Kidney (tissue), 14 donors: ENCODE results near the gene LIPA. TPM values are rescaled to one million over a fixed set of nuclear protein-coding genes. Genes with fewer than 3 reads are reported as not detected.

Experiments used
- DNase-seq, 5 donors: peaks; one replicate each; pipeline ENCODE4 v3.0.0-alpha.2; 2013 to 2020
- FAIRE-seq: peaks from 2 replicates; lab custom pipeline; 2012; peaks lifted over from hg19 to GRCh38; lab: Jason Lieb, UNC
- H3K27ac ChIP-seq, 2 donors: one replicate each; pipeline ENCODE4 v1.7.0; 2013; ENCODE audit warnings: low read depth in 2 of 2, low read length in 2 of 2, inconsistent platforms in 1 of 2
- H3K27me3 ChIP-seq: one replicate; pipeline ENCODE4 v1.7.1; 2013; ENCODE audit warnings: low read length, inconsistent platforms; ENCODE audit not compliant: control insufficient read depth, insufficient read depth
- H3K36me3 ChIP-seq, 3 donors: one replicate each; pipeline versions ENCODE4 v1.7.0 to v1.7.1; 2013; ENCODE audit warnings: low read length in 3 of 3, control low read depth in 1 of 3, inconsistent platforms in 1 of 3; ENCODE audit not compliant: insufficient read depth in 3 of 3, control insufficient read depth in 2 of 3
- H3K4me1 ChIP-seq, 3 donors: one replicate each; pipeline versions ENCODE4 v1.7.0 to v1.7.1; 2013; ENCODE audit warnings: low read length in 3 of 3, inconsistent platforms in 1 of 3, low read depth in 1 of 3; ENCODE audit not compliant: control insufficient read depth in 2 of 3, insufficient read depth in 2 of 3
- H3K4me3 ChIP-seq, 3 donors: one replicate each; pipeline versions ENCODE4 v1.7.0 to v1.8.1; 2013; ENCODE audit warnings: low read length in 3 of 3, control low read depth in 1 of 3, inconsistent platforms in 1 of 3
- H3K9ac ChIP-seq, 3 donors: one replicate each; pipeline versions ENCODE4 v1.7.0 to v1.7.1; 2013; ENCODE audit warnings: low read length in 3 of 3, control low read depth in 1 of 3, inconsistent platforms in 1 of 3
- H3K9me3 ChIP-seq, 3 donors: one replicate each; pipeline versions ENCODE4 v1.7.0 to v1.7.1; 2013; ENCODE audit warnings: low read length in 3 of 3, control low read depth in 1 of 3, inconsistent platforms in 1 of 3; ENCODE audit not compliant: control insufficient read depth in 2 of 3, insufficient read depth in 1 of 3
- CTCF ChIP-seq: IDR thresholded peaks from 3 replicates; pipeline ENCODE4 v1.5.1; 2012; ENCODE audit warnings: mild to moderate bottlenecking, moderate library complexity, borderline replicate concordance; ENCODE audit not compliant: insufficient read depth; ENCODE audit errors: extremely low read depth
- intact Hi-C: fragments of 100-400 bp; cut with DNase I; formaldehyde crosslinking; loops from one replicate; pipeline ENCODE4 v1.11.1; 2022
- polyA plus RNA-seq: library from polyadenylated mRNA; stranded (reverse); fragments of 350-450 nt; fragmentation: Illumina TruSeq; extraction: RNeasy Lipid Tissue Mini Kit (QIAGEN cat#74804); gene quantifications from one replicate; pipeline ENCODE4 v1.2.3, GENCODE V29; 2014; ENCODE audit warnings: low read depth, low replicate concordance; ENCODE audit not compliant: insufficient read depth
- total RNA-seq: library from RNA; stranded (reverse); fragmentation: NEBNext Ultra II Directional; extraction: Animal tissue kit (Norgen Biotek cat#: 25700); gene quantifications from one replicate; pipeline ENCODE4 v1.2.1, GENCODE V29; 2021
- donor health status: control.
- donor health status: control.
- donor health status: control.
- donor health status: control.
- donor health status: control.
- donor health status: DM: yes; HTN: yes; CAD: no.
- donor health status: Normal renal cell carcinoma (clear cell type).

Gene LIPA
- total and polyA plus RNA-seq, 2 donors from 2014 or later = 43.8 to 84.5 TPM

- DNase-seq (no peak), FAIRE-seq (no peak)
- intact Hi-C loops = no loop called here
- Histone ChIP-seq H3K36me3 (no peaks in the 10 kb centered on the region), H3K27me3 (no peaks in the 10 kb centered on the region), H3K4me1 (peaks cover 0 to 5% (median 5%) of the 10 kb centered on the region in 3 donors), H3K9ac (no peak overlapping the region), H3K9me3 (no peaks in the 10 kb centered on the region), H3K27ac (peak overlapping the region; percentile 73 to 89), H3K4me3 (no peak overlapping the region)
- TF ChIP-seq CTCF = no peak
These were observed 18.5 kb upstream of the LIPA start for GRCh38 chr10:89270153-89270483.

- no peaks in the 10 kb centered on the region for H3K36me3 ChIP-seq
- FAIRE-seq (no peak), DNase-seq (peak in 1 of 5 donors; percentile 20)
- no peak overlapping the region for H3K4me3 ChIP-seq
- intact Hi-C loops = no loop called here
- peaks cover 0 to 5% (median 4%) of the 10 kb centered on the region in 3 donors for H3K4me1 ChIP-seq
- TF ChIP-seq CTCF = no peak
- no peaks in the 10 kb centered on the region for H3K27me3 ChIP-seq
- H3K27ac ChIP-seq = peak overlapping the region; percentile 73 to 89
- H3K9me3 ChIP-seq = no peaks in the 10 kb centered on the region
- H3K9ac ChIP-seq = no peak overlapping the region
These were observed 18.0 kb upstream of the LIPA start for GRCh38 chr10:89269433-89270152.

DNA sequence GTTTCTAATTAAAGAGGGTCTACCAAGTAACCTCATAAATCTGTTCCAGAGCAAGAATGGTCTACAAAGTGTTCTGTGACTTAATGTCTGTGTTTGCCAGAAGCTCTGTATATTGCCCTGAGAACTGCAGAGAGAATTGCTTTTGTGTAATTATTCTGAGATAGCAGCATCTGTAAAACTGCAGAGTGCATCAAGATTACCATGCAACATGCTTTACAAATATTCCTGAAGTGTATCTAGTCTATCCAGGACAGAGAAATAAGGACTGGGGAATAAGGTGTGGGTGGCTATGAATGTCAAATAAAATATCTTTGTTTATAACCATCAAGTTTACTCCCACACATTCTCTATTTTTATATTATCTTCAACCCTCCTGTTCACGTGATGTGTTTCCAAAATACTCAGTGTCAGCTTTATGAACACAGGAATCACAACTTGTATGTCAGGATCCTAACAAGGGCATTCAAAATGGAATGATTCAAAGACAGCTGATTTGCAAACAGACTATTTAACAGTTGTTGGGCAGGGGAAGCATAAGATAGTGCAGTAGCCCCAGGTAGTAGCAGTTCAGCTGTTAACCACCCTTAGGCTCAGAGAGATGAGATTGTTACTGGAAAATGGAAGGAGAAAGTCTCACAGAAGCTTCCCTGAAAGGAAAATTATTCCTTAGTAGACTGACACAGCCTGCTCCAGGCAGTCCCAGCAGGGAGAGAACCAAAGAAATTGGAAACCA, 15.3 kb upstream of the LIPA start:
- Histone ChIP-seq H3K36me3 (no peaks in the 10 kb centered on the region), H3K9me3 (no peaks in the 10 kb centered on the region)
- FAIRE-seq = no peak

More for the DNA sequence above, 15.3 kb upstream of the LIPA start:
- peaks cover 0 to 5% (median 4%) of the 10 kb centered on the region in 3 donors for H3K4me1 ChIP-seq
- H3K9ac ChIP-seq = no peak overlapping the region
- H3K4me3 ChIP-seq = no peak overlapping the region
- no peak for TF ChIP-seq CTCF
- no peak overlapping the region for H3K27ac ChIP-seq
- intact Hi-C loops = no loop called here
- H3K27me3 ChIP-seq = no peaks in the 10 kb centered on the region
- no peak for DNase-seq
